Thymus (tissue), 11 donors: ENCODE results near the gene GRB2. TPM values are rescaled to one million over a fixed set of nuclear protein-coding genes. Genes with fewer than 3 reads are reported as not detected.

Source experiments
- DNase-seq, 9 donors: peaks; one replicate each; pipeline ENCODE4 v3.0.0-alpha.2; 2013; ENCODE audit warnings: low spot score in 9 of 9, low read depth in 6 of 9, missing footprints in 1 of 9
- H3K27ac ChIP-seq, 2 donors: one replicate each; pipeline ENCODE4 v1.5.1; 2013; ENCODE audit warnings: control low read depth in 1 of 2, low read depth in 1 of 2, low read length in 1 of 2, mild to moderate bottlenecking in 1 of 2, moderate library complexity in 1 of 2
- H3K27me3 ChIP-seq, 2 donors: one replicate each; pipeline ENCODE4 v1.5.1; 2013; ENCODE audit warnings: low read length in 1 of 2; ENCODE audit not compliant: control insufficient read depth in 2 of 2, insufficient read depth in 1 of 2
- H3K36me3 ChIP-seq, 2 donors: one replicate each; pipeline ENCODE4 v1.5.1; 2013; ENCODE audit warnings: low read length in 1 of 2, mild to moderate bottlenecking in 1 of 2, moderate library complexity in 1 of 2; ENCODE audit not compliant: control insufficient read depth in 2 of 2, insufficient read depth in 2 of 2
- H3K4me1 ChIP-seq, 2 donors: one replicate each; pipeline ENCODE4 v1.5.1; 2013; ENCODE audit warnings: low read length in 2 of 2; ENCODE audit not compliant: control insufficient read depth in 2 of 2, insufficient read depth in 2 of 2
- H3K4me3 ChIP-seq, 2 donors: one replicate each; pipeline ENCODE4 v1.5.1; 2013; ENCODE audit warnings: low read length in 2 of 2, control low read depth in 1 of 2, mild to moderate bottlenecking in 1 of 2
- H3K9me3 ChIP-seq, 2 donors: one replicate each; pipeline ENCODE4 v1.5.1; 2013; ENCODE audit warnings: low read length in 1 of 2, mild to moderate bottlenecking in 1 of 2; ENCODE audit not compliant: control insufficient read depth in 2 of 2, insufficient read depth in 1 of 2
- whole genome bisulfite sequencing: extraction: QIAGEN DNeasy Blood & Tissue Kit; methylation state at CpG from one replicate; pipeline ENCODE4 v1.1.7; 2013; 5-methylcytosine and 5-hydroxymethylcytosine counted together
- polyA plus RNA-seq: library from polyadenylated mRNA; stranded (reverse); fragments of 200-250 nt; gene quantifications from one replicate; pipeline ENCODE4 v1.2.3, GENCODE V29; 2013
- total RNA-seq: library from RNA; stranded (reverse); fragments of 120-200 nt; gene quantifications from one replicate; pipeline ENCODE4 v1.2.4, GENCODE V29; 2013
- donor health status: healthy.

The GRB2 gene
- total and polyA plus RNA-seq, 2 donors = 65.1 to 79.4 TPM

- H3K4me3 ChIP-seq = no peak overlapping the region
- no peak for DNase-seq
- no peaks in the 10 kb centered on the region for H3K9me3 ChIP-seq
- WGBS = 51% methylated on average over 5 of the region's 5 CpGs
- peaks cover 22 to 66% of the 10 kb centered on the region in 2 donors for H3K4me1 ChIP-seq
- peaks cover 24 to 66% of the 10 kb centered on the region in 2 donors for H3K36me3 ChIP-seq
- H3K27me3 ChIP-seq = no peaks in the 10 kb centered on the region
- peak overlapping the region; percentile 52 to 71 for H3K27ac ChIP-seq
These were observed 79.1 kb downstream of the GRB2 start for GRCh38 chr17:75326226-75326848.

DNA sequence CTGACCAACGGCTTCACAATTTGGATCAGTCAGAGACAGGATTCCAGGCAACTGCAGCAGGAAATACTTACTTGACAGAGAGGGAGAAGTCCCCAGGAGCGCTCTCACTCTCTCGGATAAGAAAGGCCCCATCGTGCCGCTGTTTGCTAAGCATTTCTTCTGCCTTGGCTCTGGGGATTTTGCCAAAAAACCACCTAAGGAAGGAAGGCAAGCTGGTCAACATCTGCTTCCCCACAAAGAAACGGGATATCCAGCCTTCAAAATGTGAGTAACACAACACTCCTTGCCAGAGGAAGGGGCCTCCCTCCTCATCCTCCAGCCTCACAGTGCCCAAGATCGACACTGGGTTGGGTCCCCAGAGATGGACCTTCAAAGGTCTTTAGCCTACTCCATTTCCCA lies 79.7 kb downstream of the GRB2 start:
- peak overlapping the region in 1 of 2 donors; percentile 71 for H3K27ac ChIP-seq
- no peak for DNase-seq
- peaks cover 24 to 66% of the 10 kb centered on the region in 2 donors for H3K36me3 ChIP-seq

DNA sequence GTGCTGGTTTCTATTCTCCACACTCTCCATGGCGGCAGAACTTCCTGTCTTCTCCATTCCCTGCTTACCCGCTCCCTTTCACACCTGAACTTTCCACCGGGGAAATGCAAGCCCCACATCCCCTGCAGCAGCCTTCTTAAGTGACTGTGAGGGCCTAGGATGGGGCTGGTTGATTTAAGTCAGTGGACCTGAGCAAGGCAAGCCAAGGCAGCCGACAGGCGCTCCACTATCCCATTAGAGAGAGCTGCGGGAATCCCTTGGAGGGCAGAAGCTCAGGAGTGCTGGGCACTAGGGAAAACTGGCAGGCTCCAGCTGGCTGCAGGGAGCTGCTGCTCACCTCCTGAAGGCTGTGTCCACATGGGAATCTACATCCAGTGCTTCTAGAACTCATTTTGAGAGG lies 80.1 kb downstream of the GRB2 start:
- no peak overlapping the region for H3K4me3 ChIP-seq
- no peaks in the 10 kb centered on the region for H3K27me3 ChIP-seq
- peaks cover 22 to 58% of the 10 kb centered on the region in 2 donors for H3K4me1 ChIP-seq
- WGBS = 86% methylated on average over 6 of the region's 6 CpGs
- H3K27ac ChIP-seq = peak overlapping the region in 1 of 2 donors; percentile 71
- DNase-seq = no peak
- H3K36me3 ChIP-seq = peaks cover 28 to 66% of the 10 kb centered on the region in 2 donors
- no peaks in the 10 kb centered on the region for H3K9me3 ChIP-seq

More for the DNA sequence above, 79.7 kb downstream of the GRB2 start:
- Histone ChIP-seq H3K4me1 (peaks cover 22 to 61% of the 10 kb centered on the region in 2 donors), H3K9me3 (no peaks in the 10 kb centered on the region), H3K27me3 (no peaks in the 10 kb centered on the region), H3K4me3 (no peak overlapping the region)
- 19% methylated on average over 7 of the region's 7 CpGs for WGBS

- Histone ChIP-seq H3K36me3 (peaks cover 51 to 88% of the 10 kb centered on the region in 2 donors), H3K27ac (no peak overlapping the region), H3K9me3 (no peaks in the 10 kb centered on the region), H3K27me3 (no peaks in the 10 kb centered on the region), H3K4me1 (peaks cover 12 to 39% of the 10 kb centered on the region in 2 donors), H3K4me3 (no peak overlapping the region)
- no peak for DNase-seq
- 93% methylated on average over 10 of the region's 10 CpGs for WGBS
These were observed 84.0 kb downstream of the GRB2 start for GRCh38 chr17:75321506-75321905.

- WGBS = 96% methylated on average over 20 of the region's 20 CpGs
- DNase-seq = no peak
- Histone ChIP-seq H3K27ac (no peak overlapping the region), H3K36me3 (peaks cover 50 to 83% of the 10 kb centered on the region in 2 donors), H3K27me3 (no peaks in the 10 kb centered on the region), H3K4me1 (peaks cover 4 to 25% of the 10 kb centered on the region in 2 donors), H3K9me3 (no peaks in the 10 kb centered on the region), H3K4me3 (no peak overlapping the region)
These were observed 85.4 kb downstream of the GRB2 start for GRCh38 chr17:75319904-75320691.

- no peak overlapping the region for H3K27ac ChIP-seq
- 97% methylated on average over 10 of the region's 10 CpGs for WGBS
- peaks cover 43 to 78% of the 10 kb centered on the region in 2 donors for H3K36me3 ChIP-seq
- H3K4me1 ChIP-seq = peaks cover 4 to 14% of the 10 kb centered on the region in 2 donors
- no peak for DNase-seq
- H3K27me3 ChIP-seq = no peaks in the 10 kb centered on the region
- H3K9me3 ChIP-seq = no peaks in the 10 kb centered on the region
- H3K4me3 ChIP-seq = no peak overlapping the region
These were observed 86.8 kb downstream of the GRB2 start for GRCh38 chr17:75318615-75319222.

GRCh38 chr17:75318211-75318610 lies 87.3 kb downstream of the GRB2 start:
- peaks cover 43 to 73% of the 10 kb centered on the region in 2 donors for H3K36me3 ChIP-seq
- 94% methylated on average over 10 of the region's 10 CpGs for WGBS
- no peak overlapping the region for H3K27ac ChIP-seq
- H3K27me3 ChIP-seq = no peaks in the 10 kb centered on the region
- no peaks in the 10 kb centered on the region for H3K9me3 ChIP-seq
- peaks cover 1 to 11% of the 10 kb centered on the region in 2 donors for H3K4me1 ChIP-seq
- no peak for DNase-seq
- no peak overlapping the region for H3K4me3 ChIP-seq

DNA sequence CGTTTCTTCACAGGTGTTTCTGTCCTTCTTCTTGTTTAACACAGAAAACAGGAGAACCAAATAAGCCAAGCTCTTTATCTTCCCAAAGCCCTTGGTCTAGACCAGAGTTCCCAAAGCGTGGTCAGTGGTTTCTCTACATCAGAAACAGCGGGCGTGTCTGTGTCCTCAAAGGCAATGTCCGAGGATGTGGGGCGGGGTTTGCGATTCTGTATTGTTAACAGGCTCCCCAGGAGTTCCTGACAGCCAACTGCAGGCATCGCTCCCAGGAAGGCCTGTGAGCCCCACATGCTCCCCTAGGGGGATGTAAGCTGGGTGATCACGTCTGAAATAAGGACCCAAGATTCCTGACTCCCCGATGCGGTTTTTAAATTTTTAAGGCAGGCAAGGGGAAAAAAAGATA lies 87.8 kb downstream of the GRB2 start:
- Histone ChIP-seq H3K9me3 (no peaks in the 10 kb centered on the region), H3K36me3 (peaks cover 43 to 69% of the 10 kb centered on the region in 2 donors), H3K4me1 (peaks cover 0 to 7% of the 10 kb centered on the region in 2 donors), H3K27ac (no peak overlapping the region), H3K4me3 (no peak overlapping the region), H3K27me3 (no peaks in the 10 kb centered on the region)
- no peak for DNase-seq
- WGBS = 92% methylated on average over 11 of the region's 11 CpGs

- 97% methylated on average over 5 of the region's 5 CpGs for WGBS
- H3K36me3 ChIP-seq = peaks cover 37 to 57% of the 10 kb centered on the region in 2 donors
- no peak for DNase-seq
- no peaks in the 10 kb centered on the region for H3K9me3 ChIP-seq
- H3K4me3 ChIP-seq = no peak overlapping the region
- peak overlapping the region in 1 of 2 donors; percentile 42 for H3K27ac ChIP-seq
- H3K4me1 ChIP-seq = peaks cover 0 to 10% of the 10 kb centered on the region in 2 donors
- no peaks in the 10 kb centered on the region for H3K27me3 ChIP-seq
These were observed 89.2 kb downstream of the GRB2 start for GRCh38 chr17:75316253-75316652.
